Neuronal stem cell (in vitro differentiated cells): ENCODE results near the gene TEKT1.

Experiments used
- DNase-seq: peaks from one replicate; pipeline ENCODE4 v3.0.0-alpha.2; 2013; ENCODE audit warnings: low spot score
- H2AFZ ChIP-seq: one replicate; pipeline ENCODE4 v1.6.1; 2013; ENCODE audit warnings: mild to moderate bottlenecking, low read length, inconsistent platforms
- H2AK5ac ChIP-seq: 2 replicates; pipeline ENCODE4 v1.6.1; 2013; ENCODE audit warnings: low read depth, mild to moderate bottlenecking, inconsistent platforms, low read length, moderate library complexity, mixed read lengths
- H2BK120ac ChIP-seq: 2 replicates; pipeline ENCODE4 v1.6.1; 2013; ENCODE audit warnings: low read depth, mild to moderate bottlenecking, inconsistent platforms, low read length, moderate library complexity, mixed read lengths
- H2BK12ac ChIP-seq: one replicate; pipeline ENCODE4 v1.6.1; 2013; ENCODE audit warnings: low read length, inconsistent platforms
- H2BK15ac ChIP-seq: 2 replicates; pipeline ENCODE4 v1.6.1; 2013; ENCODE audit warnings: mild to moderate bottlenecking, low read length, inconsistent platforms, mixed read lengths
- H2BK5ac ChIP-seq: one replicate; pipeline ENCODE4 v1.6.1; 2013; ENCODE audit warnings: inconsistent platforms, mild to moderate bottlenecking, low read length, moderate library complexity
- H3K14ac ChIP-seq: one replicate; pipeline ENCODE4 v1.6.1; 2013; ENCODE audit warnings: low read length, inconsistent platforms
- H3K18ac ChIP-seq: 2 replicates; pipeline ENCODE4 v1.6.1; 2013; ENCODE audit warnings: low read length, inconsistent platforms
- H3K23ac ChIP-seq: 2 replicates; pipeline ENCODE4 v1.6.1; 2013; ENCODE audit warnings: low read depth, mild to moderate bottlenecking, mixed read lengths, low read length, inconsistent platforms; ENCODE audit not compliant: poor library complexity
- H3K27ac ChIP-seq: replicated peaks from 3 replicates; pipeline ENCODE4 v1.5.1; 2013; ENCODE audit warnings: low read length, inconsistent platforms
- H3K27me3 ChIP-seq, 3 experiments: 2 replicates each; pipeline ENCODE4 v1.6.1; 2013; ENCODE audit warnings: low read length in 3 of 3, mild to moderate bottlenecking in 2 of 3, inconsistent platforms in 1 of 3, low read depth in 1 of 3, mixed read lengths in 1 of 3, moderate library complexity in 1 of 3; ENCODE audit not compliant: control insufficient read depth in 3 of 3, insufficient read depth in 3 of 3
- H3K36me3 ChIP-seq, 2 donors: replicated peaks in 1 of 2; 2 replicates each; pipeline ENCODE4 v1.6.1; 2013; ENCODE audit warnings: low read length in 2 of 2; ENCODE audit not compliant: control insufficient read depth in 2 of 2, insufficient read depth in 2 of 2
- H3K4ac ChIP-seq: 2 replicates; pipeline ENCODE4 v1.6.1; 2013; ENCODE audit warnings: inconsistent platforms, mild to moderate bottlenecking, low read length, moderate library complexity
- H3K4me1 ChIP-seq, 2 donors: 1 replicate in 1 of 2; 2 replicates in 1 of 2; pipeline ENCODE4 v1.6.1; 2013; ENCODE audit warnings: low read length in 2 of 2, low read depth in 1 of 2; ENCODE audit not compliant: control insufficient read depth in 2 of 2, insufficient read depth in 1 of 2
- H3K4me2 ChIP-seq: one replicate; pipeline ENCODE4 v1.6.1; 2013; ENCODE audit warnings: mild to moderate bottlenecking, low read length, inconsistent platforms; ENCODE audit not compliant: insufficient read depth, poor library complexity, severe bottlenecking
- H3K4me3 ChIP-seq, 2 donors: 2 replicates each; pipeline ENCODE4 v1.5.1; 2013; ENCODE audit warnings: low read length in 2 of 2, mild to moderate bottlenecking in 2 of 2, inconsistent platforms in 1 of 2, moderate library complexity in 1 of 2
- H3K79me1 ChIP-seq: one replicate; pipeline ENCODE4 v1.6.1; 2013; ENCODE audit warnings: low read depth, mild to moderate bottlenecking, inconsistent platforms, low read length, moderate library complexity
- H3K9ac ChIP-seq: one replicate; pipeline ENCODE4 v1.6.1; 2013; ENCODE audit warnings: mild to moderate bottlenecking, low read depth, low read length, inconsistent platforms; ENCODE audit not compliant: poor library complexity
- H3K9me3 ChIP-seq, 2 donors: replicated peaks in 1 of 2; 2 replicates each; pipeline versions ENCODE3 to v1.6.1; 2013; ENCODE audit warnings: low read length in 2 of 2, mild to moderate bottlenecking in 2 of 2, inconsistent platforms in 1 of 2, low read depth in 1 of 2, mixed read lengths in 1 of 2, moderate library complexity in 1 of 2; ENCODE audit not compliant: control insufficient read depth in 2 of 2, insufficient read depth in 1 of 2
- H4K8ac ChIP-seq: one replicate; pipeline ENCODE4 v1.6.1; 2013; ENCODE audit warnings: low read depth, mild to moderate bottlenecking, inconsistent platforms, low read length, moderate library complexity
- H4K91ac ChIP-seq: one replicate; pipeline ENCODE4 v1.6.1; 2013; ENCODE audit warnings: low read length, low read depth, mild to moderate bottlenecking, inconsistent platforms; ENCODE audit not compliant: poor library complexity
- WGBS, 2 donors: extraction: QIAGEN DNeasy Blood & Tissue Kit; methylation state at CpG; one replicate each; pipeline ENCODE4 v1.1.7; 2013; ENCODE audit warnings: missing lambda C conversion rate in 2 of 2, mixed read lengths in 1 of 2; ENCODE audit not compliant: insufficient read length in 2 of 2, insufficient replicate concordance in 1 of 2; ENCODE audit errors: extremely low coverage in 2 of 2; 5-methylcytosine and 5-hydroxymethylcytosine counted together

TEKT1 gene

DNA sequence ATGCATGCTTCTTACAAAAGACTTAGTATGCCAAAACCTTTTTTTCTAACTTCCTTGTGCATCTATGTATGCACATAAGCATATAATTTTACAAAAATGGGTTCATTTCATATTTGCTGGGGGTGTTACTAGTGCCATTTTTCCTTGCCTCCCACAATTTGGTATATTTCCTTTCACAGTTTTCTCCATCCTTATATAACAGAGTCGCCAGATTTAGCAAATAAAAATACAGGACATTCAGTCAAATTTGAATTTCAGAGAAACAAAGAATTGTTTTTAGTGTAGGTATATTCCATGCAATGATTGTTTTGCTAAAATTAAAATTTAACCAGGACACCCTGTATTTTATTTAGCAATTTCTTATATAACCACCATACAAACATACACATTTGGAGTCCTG, 59.5 kb downstream of the TEKT1 start:
- Histone ChIP-seq H3K23ac (no peak overlapping the region), H3K4me3 (no peak overlapping the region), H2BK5ac (no peak overlapping the region), H3K27ac (no peak overlapping the region), H2AK5ac (no peak overlapping the region), H3K4me2 (no peak overlapping the region), H3K9ac (no peak overlapping the region), H3K36me3 (no peaks in the 10 kb centered on the region), H4K91ac (no peak overlapping the region), H2BK120ac (no peak overlapping the region), H3K9me3 (peaks cover 0 to 16% of the 10 kb centered on the region in 2 donors), H3K4me1 (peaks cover 0 to 1% of the 10 kb centered on the region in 2 donors), H3K27me3 (peaks cover 6 to 24% (median 18%) of the 10 kb centered on the region in 3 experiments), H3K18ac (no peak overlapping the region), H2AFZ (no peak overlapping the region), H3K4ac (no peak overlapping the region), H3K79me1 (no peaks in the 10 kb centered on the region), H4K8ac (no peak overlapping the region), H3K14ac (no peak overlapping the region), H2BK15ac (no peak overlapping the region), H2BK12ac (no peak overlapping the region)
- no CpG with 5 or more reads among the region's 1 CpG for WGBS, 2 donors
- no peak for DNase-seq

DNA sequence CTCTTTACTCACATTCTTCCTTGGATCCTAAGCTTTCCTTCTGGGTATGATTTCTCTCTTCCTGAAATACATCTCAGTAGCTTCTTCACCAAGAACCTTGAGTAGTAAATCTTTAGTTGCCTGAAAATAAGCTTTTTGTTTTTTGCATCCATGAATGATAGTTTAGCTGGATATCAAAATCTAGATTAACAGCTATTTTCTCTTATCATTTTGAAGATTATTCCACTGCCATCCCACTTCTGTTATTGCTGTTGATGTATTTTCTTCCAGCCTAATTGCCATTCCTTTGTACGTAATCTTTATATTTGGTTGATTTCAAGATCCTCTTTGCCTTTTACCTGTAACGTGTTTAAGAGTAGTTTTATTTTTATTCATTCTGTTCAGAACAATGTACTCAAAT, 63.1 kb downstream of the TEKT1 start:
- Histone ChIP-seq H3K9ac (no peak overlapping the region), H3K27ac (no peak overlapping the region), H3K36me3 (no peaks in the 10 kb centered on the region), H2AFZ (no peak overlapping the region), H3K4me2 (no peak overlapping the region), H4K8ac (no peak overlapping the region), H3K4ac (no peak overlapping the region), H4K91ac (no peak overlapping the region), H3K23ac (no peak overlapping the region), H3K14ac (no peak overlapping the region), H3K4me1 (no peaks in the 10 kb centered on the region), H2AK5ac (no peak overlapping the region), H3K4me3 (no peak overlapping the region), H3K18ac (no peak overlapping the region), H2BK12ac (no peak overlapping the region), H3K27me3 (peaks cover 0 to 5% (median 0%) of the 10 kb centered on the region in 3 experiments), H3K9me3 (peaks cover 0 to 9% of the 10 kb centered on the region in 2 donors), H2BK15ac (no peak overlapping the region), H2BK120ac (no peak overlapping the region), H3K79me1 (no peaks in the 10 kb centered on the region), H2BK5ac (no peak overlapping the region)
- WGBS, 2 donors, result no CpG with 5 or more reads among the region's 2 CpGs
- DNase-seq, result no peak

DNA sequence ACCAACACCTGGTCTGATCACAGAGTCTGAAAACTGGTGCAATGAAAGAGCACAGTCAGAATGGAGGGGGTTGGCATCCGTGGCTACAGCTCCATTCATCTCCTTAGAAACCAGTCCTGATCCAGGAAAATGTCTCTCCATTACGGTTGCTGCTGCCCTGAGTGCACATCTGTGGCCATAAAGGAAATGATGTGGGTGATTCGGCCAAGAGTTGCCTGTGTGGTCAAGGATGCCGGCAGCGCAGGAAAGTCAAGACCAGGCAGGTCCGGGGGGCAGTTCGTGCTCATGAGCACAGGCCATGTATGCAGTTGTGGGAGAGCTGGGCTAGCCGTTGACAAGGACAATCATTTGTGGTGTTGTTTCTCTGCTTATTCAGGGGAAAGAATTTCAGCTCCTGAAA, 69.8 kb downstream of the TEKT1 start:
- Histone ChIP-seq H3K27me3 (no peaks in the 10 kb centered on the region), H2AK5ac (no peak overlapping the region), H3K4me1 (peaks cover 0 to 9% of the 10 kb centered on the region in 2 donors), H4K91ac (no peak overlapping the region), H3K14ac (no peak overlapping the region), H3K23ac (no peak overlapping the region), H2BK5ac (no peak overlapping the region), H3K18ac (no peak overlapping the region), H3K9ac (no peak overlapping the region), H3K4ac (no peak overlapping the region), H4K8ac (no peak overlapping the region), H3K36me3 (no peaks in the 10 kb centered on the region), H3K9me3 (no peaks in the 10 kb centered on the region), H2BK120ac (no peak overlapping the region), H3K4me3 (no peak overlapping the region), H2BK15ac (no peak overlapping the region), H3K79me1 (no peaks in the 10 kb centered on the region), H2AFZ (peak overlapping the region; percentile 78), H3K4me2 (no peak overlapping the region), H2BK12ac (no peak overlapping the region), H3K27ac (no peak overlapping the region)
- no CpG with 5 or more reads among the region's 8 CpGs for WGBS, 2 donors
- DNase-seq, result no peak

DNA sequence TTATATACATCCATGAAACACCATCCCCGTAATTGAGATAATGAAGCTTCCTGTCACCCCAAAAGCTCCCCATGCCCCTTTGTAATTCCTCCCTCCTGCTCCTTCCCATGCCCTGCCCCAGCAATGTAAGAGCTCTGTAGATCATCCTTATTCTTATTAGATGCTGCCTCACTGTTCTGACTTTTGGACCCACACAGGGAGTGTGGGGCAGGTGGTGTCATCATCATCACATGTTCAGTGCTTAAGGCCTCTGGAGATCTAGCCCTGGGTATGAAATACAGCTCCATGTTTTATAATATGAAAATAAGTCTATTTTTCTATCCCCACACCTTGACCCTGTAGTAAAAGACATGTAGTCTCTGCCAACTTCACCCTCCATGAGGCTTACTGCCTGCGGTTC, 73.8 kb downstream of the TEKT1 start:
- Histone ChIP-seq H3K4me2 (no peak overlapping the region), H3K27ac (no peak overlapping the region), H3K9me3 (no peaks in the 10 kb centered on the region), H3K79me1 (no peaks in the 10 kb centered on the region), H2AK5ac (no peak overlapping the region), H3K14ac (no peak overlapping the region), H2AFZ (no peak overlapping the region), H3K9ac (no peak overlapping the region), H3K4me1 (peaks cover 8 to 18% of the 10 kb centered on the region in 2 donors), H2BK15ac (no peak overlapping the region), H3K18ac (no peak overlapping the region), H4K91ac (no peak overlapping the region), H2BK12ac (no peak overlapping the region), H2BK5ac (no peak overlapping the region), H3K4ac (no peak overlapping the region), H4K8ac (no peak overlapping the region), H3K36me3 (no peaks in the 10 kb centered on the region), H2BK120ac (no peak overlapping the region), H3K23ac (no peak overlapping the region), H3K4me3 (no peak overlapping the region), H3K27me3 (no peaks in the 10 kb centered on the region)
- DNase-seq, result no peak
- WGBS, 2 donors, result no CpG with 5 or more reads among the region's 2 CpGs
